Muscle of arm (tissue), 14 donors: Measurements from ENCODE around the gene R3HDM4. TPM values are rescaled to one million over a fixed set of nuclear protein-coding genes. Genes with fewer than 3 reads are reported as not detected.
"Not testable (repeated sequence)": the region's sequence is repeated elsewhere in the genome, so short reads cannot be mapped to it uniquely, and the experiment has no call there.

Experiments used
- DNase-seq: peaks from one replicate; pipeline ENCODE4 v3.0.0-alpha.2; 2013
- long read RNA-seq, 11 donors: transcript quantifications; one replicate each; lab custom pipeline, GENCODE V29; 2026
- polyA plus RNA-seq, 12 donors: library from polyadenylated mRNA; unstranded; fragments of 120-200 nt; gene quantifications; one replicate each; pipeline ENCODE4 v1.2.1, GENCODE V29; 2013; ENCODE audit not compliant: insufficient read length in 12 of 12

Gene R3HDM4
- polyA plus RNA-seq = 10 to 100 TPM in 11 of 12 donors, not detected in 1; 21.0 to 60.9 (median 27.3) TPM
- long read RNA-seq, donor 1, transcript R3HDM4-201 (8 exons, 1,815 nt) = major isoform, 12 of 13 reads
- long read RNA-seq, donor 1, partial matches to known transcripts = 0 of 13 reads
- long read RNA-seq, donor 1, other reads (novel, unspliced or antisense) = 0 of 13 reads
- long read RNA-seq, donor 2, transcript R3HDM4-201 (8 exons, 1,815 nt) = major isoform, 5 of 5 reads
- long read RNA-seq, donor 2, partial matches to known transcripts = 0 of 5 reads
- long read RNA-seq, donor 2, other reads (novel, unspliced or antisense) = 0 of 5 reads
- long read RNA-seq, donor 3, partial matches to known transcripts = 0 of 4 reads
- long read RNA-seq, donor 3, other reads (novel, unspliced or antisense) = 0 of 4 reads
- long read RNA-seq, donor 4, partial matches to known transcripts = 0 of 1 reads
- long read RNA-seq, donor 4, other reads (novel, unspliced or antisense) = 0 of 1 reads
- long read RNA-seq, donor 5, transcript R3HDM4-201 (8 exons, 1,815 nt) = major isoform, 11 of 11 reads
- long read RNA-seq, donor 5, partial matches to known transcripts = 0 of 11 reads
- long read RNA-seq, donor 5, other reads (novel, unspliced or antisense) = 0 of 11 reads
- long read RNA-seq, donor 6, partial matches to known transcripts = 0 of 3 reads
- long read RNA-seq, donor 6, other reads (novel, unspliced or antisense) = 0 of 3 reads
- long read RNA-seq, donor 7, partial matches to known transcripts = 0 of 4 reads
- long read RNA-seq, donor 7, other reads (novel, unspliced or antisense) = 0 of 4 reads
- long read RNA-seq, donor 8, transcript R3HDM4-201 (8 exons, 1,815 nt) = major isoform, 9 of 9 reads
- long read RNA-seq, donor 8, partial matches to known transcripts = 0 of 9 reads
- long read RNA-seq, donor 8, other reads (novel, unspliced or antisense) = 0 of 9 reads
- long read RNA-seq, donor 9, partial matches to known transcripts = 0 of 1 reads
- long read RNA-seq, donor 9, other reads (novel, unspliced or antisense) = 0 of 1 reads
- long read RNA-seq, donor 10, transcript R3HDM4-201 (8 exons, 1,815 nt) = major isoform, 8 of 8 reads
- long read RNA-seq, donor 10, partial matches to known transcripts = 0 of 8 reads
- long read RNA-seq, donor 10, other reads (novel, unspliced or antisense) = 0 of 8 reads
- long read RNA-seq, donor 11, transcript R3HDM4-201 (8 exons, 1,815 nt) = major isoform, 16 of 18 reads
- long read RNA-seq, donor 11, partial matches to known transcripts = 0 of 18 reads
- long read RNA-seq, donor 11, other reads (novel, unspliced or antisense) = 0 of 18 reads

- DNase-seq = peak; percentile 69
These were observed at the start of gene R3HDM4 for GRCh38 chr19:913080-913748. Gene R3HDM4, minus strand, starts transcription at chr19:913219. Its CDS starts 62 bp downstream, at chr19:913157.

- DNase-seq = no peak
These were observed 49.0 kb upstream of the R3HDM4 start for GRCh38 chr19:961866-962620.

GRCh38 chr19:960601-960938, 47.6 kb upstream of the R3HDM4 start:
- DNase-seq = no peak

- DNase-seq = no peak
These were observed 47.0 kb upstream of the R3HDM4 start for GRCh38 chr19:960020-960419.

- no peak for DNase-seq
These were observed 46.2 kb upstream of the R3HDM4 start for GRCh38 chr19:958967-959855.

GRCh38 chr19:957578-957977, 44.6 kb upstream of the R3HDM4 start:
- DNase-seq = not testable (repeated sequence)

- no peak for DNase-seq
These were observed 43.9 kb upstream of the R3HDM4 start for GRCh38 chr19:956766-957440.

- DNase-seq = no peak
These were observed 43.1 kb upstream of the R3HDM4 start for GRCh38 chr19:955803-956765.

GRCh38 chr19:954672-955494, 41.9 kb upstream of the R3HDM4 start:
- DNase-seq = no peak

- no peak for DNase-seq
These were observed 41.3 kb upstream of the R3HDM4 start for GRCh38 chr19:954272-954671.

GRCh38 chr19:953445-954271, 40.6 kb upstream of the R3HDM4 start:
- DNase-seq = no peak

GRCh38 chr19:952680-953444, 39.8 kb upstream of the R3HDM4 start:
- DNase-seq = no peak

- no peak for DNase-seq
These were observed 39.1 kb upstream of the R3HDM4 start for GRCh38 chr19:952049-952679.

GRCh38 chr19:950352-951066, 37.5 kb upstream of the R3HDM4 start:
- DNase-seq = no peak
